HS-5 (cell line): ENCODE results near the gene SDF4.
"Not testable (repeated sequence)": the region's sequence is repeated elsewhere in the genome, so short reads cannot be mapped to it uniquely, and the experiment has no call there.

Experiments used
- DNase-seq: peaks from one replicate; pipeline ENCODE4 v3.0.0-alpha.2; 2012; ENCODE audit warnings: low read depth

Gene SDF4

DNA sequence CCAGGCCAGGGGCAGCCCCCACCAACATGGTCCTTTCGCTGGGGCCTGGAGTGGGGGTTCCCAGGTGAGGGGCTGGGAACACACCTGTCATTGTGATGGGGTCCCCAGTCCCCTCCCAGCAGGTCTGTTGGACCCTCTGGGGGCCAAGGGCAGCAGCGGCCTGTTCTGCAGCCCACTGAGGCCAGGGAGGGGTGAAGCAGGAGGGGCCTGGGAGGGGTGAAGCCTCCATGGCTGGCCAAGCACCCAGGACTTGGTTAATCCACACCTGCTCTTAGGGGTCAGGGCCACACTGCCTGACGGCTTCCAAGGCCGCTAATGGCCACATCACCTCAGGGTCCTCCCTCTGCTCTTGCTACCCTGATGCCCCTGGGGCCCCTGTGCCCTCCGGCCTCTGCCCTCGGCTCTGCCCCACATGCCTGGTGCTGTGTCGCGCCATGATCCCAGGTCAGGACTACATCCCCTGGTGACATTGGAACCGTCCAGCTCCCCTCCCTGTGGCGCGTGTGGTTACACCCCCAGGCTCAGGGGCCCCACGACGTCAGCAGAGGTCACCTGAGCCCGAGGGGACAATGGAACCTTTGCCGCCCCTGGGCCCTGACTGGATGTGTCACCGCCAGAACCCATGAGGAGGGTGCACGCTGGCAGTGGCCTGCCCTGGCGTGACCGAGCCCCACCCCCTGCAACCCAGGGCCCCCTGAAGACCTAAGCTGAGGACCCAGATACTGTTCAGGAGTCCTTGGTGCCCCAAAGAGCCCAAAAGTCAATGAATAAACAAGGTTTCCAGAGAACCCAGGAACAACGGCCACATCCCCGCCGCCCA lies 32.5 kb downstream of the SDF4 start:
- DNase-seq = no peak

- DNase-seq = no peak
These were observed 33.2 kb downstream of the SDF4 start for GRCh38 chr1:1198423-1199140.

GRCh38 chr1:1197551-1198422 lies 34.0 kb downstream of the SDF4 start:
- no peak for DNase-seq

DNA sequence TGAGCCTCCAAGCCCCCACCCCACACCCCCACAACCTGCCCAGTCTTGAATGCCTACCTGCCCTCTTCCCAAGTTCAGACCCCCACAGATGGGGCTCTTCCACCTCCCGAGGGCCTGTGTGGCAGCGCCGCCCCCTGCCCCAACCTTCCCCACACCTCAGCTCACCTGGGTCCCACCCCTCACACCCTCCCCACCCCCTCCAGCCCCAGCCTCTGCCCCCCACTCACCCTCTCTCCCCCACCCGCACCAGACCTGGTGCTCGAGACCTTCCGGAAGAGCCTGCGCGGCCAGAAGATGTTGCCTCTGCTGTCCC lies 34.7 kb downstream of the SDF4 start:
- DNase-seq = no peak

DNA sequence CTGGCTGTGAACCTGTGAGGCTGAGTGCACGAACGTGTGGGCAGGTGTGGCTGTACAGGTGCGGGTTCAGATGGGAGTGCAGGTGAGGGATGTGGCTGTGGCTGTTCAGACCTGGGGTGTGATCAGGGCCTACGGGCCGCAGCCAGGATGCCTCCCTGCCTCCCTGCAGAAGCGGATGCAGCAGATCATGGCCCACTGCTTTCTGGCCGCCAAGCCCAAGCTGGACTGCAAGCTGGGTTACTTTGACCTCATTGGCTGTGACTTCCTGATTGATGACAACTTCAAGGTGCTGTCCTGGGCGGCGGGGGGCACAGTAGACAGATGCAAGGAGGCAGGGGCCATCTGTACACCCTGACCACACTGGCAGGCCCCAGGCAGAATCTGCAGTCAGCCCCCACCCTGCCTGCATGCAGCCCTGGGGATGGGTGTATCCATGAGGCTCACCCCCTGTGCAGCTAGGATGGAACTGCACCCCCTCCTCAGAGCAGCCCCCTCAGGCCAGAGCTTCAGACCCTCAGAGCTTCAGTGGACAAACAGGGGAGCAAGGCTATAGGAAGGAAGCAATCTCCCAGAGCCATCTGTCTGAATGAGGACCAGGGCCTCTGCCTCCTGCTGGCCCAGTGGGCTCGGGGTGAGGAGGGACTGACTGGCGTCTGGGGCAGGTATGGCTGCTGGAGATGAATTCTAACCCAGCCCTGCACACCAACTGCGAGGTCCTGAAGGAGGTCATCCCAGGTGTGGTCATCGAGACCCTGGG lies 35.2 kb downstream of the SDF4 start:
- DNase-seq = no peak

DNA sequence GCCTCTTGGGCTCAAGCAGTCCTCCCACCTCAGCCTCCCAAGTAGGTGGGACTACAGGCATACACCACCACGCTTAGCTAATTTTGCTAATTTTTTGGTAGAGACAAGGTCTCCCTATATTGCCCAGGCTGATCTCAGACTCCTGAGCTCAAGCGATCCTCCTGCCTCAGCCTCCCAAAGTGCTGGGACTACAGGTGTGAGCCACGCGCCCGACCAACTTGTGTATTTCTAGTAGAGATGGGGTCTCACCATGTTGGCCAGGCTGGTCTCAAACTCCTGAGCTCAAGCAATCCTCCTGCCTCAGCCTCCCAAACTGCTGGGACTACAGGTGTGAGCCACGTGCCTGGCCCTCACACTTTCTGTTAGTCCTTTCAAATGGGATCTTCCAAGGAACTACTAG lies 36.1 kb downstream of the SDF4 start:
- DNase-seq = not testable (repeated sequence)

DNA sequence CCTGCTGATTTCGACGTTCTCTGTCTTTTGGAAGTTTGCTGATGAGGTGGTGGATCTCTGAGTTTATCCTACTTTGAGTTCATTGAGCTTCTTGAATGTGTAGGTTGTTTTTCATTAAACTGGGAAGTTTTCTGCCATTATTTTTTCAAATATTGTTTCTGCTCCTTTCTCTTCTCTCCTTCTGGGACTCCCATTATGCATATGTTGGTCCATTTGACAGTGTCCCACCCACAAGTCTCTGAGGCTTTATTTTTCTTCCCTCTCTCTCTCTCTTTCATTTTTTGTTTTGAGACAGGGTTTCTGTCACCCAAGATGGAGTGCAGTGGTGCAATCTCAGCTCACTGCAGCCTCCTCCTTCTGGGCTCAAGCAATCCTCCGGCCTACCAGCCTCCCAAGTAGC lies 37.1 kb downstream of the SDF4 start:
- no peak for DNase-seq

DNA sequence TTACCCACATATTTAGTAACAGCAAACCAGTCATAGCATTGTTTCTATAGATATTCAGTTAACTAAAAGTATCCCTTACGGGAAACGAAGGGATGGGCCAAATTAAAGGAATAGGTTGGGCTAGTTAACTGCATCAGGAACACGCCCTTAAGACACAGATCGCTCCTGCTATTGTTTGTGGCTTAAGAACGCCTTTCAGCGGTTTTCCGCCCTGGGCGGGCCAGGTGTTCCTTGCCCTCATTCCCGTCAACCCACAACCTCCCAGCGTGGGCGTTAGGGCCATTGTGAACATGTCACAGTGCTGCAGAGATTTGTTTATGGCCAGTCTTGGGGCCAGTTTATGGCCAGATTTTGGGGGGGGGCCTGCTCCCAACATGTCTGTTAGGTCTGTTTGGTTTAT lies 40.1 kb downstream of the SDF4 start:
- no peak for DNase-seq

- no peak for DNase-seq
These were observed 42.7 kb downstream of the SDF4 start for GRCh38 chr1:1189111-1189510.

- DNase-seq = no peak
These were observed 43.9 kb downstream of the SDF4 start for GRCh38 chr1:1187938-1188337.

- DNase-seq = no peak
These were observed 46.6 kb downstream of the SDF4 start for GRCh38 chr1:1185101-1185765.

- no peak for DNase-seq
These were observed 47.7 kb downstream of the SDF4 start for GRCh38 chr1:1183833-1184775.

- no peak for DNase-seq
These were observed 48.5 kb downstream of the SDF4 start for GRCh38 chr1:1183221-1183747.

DNA sequence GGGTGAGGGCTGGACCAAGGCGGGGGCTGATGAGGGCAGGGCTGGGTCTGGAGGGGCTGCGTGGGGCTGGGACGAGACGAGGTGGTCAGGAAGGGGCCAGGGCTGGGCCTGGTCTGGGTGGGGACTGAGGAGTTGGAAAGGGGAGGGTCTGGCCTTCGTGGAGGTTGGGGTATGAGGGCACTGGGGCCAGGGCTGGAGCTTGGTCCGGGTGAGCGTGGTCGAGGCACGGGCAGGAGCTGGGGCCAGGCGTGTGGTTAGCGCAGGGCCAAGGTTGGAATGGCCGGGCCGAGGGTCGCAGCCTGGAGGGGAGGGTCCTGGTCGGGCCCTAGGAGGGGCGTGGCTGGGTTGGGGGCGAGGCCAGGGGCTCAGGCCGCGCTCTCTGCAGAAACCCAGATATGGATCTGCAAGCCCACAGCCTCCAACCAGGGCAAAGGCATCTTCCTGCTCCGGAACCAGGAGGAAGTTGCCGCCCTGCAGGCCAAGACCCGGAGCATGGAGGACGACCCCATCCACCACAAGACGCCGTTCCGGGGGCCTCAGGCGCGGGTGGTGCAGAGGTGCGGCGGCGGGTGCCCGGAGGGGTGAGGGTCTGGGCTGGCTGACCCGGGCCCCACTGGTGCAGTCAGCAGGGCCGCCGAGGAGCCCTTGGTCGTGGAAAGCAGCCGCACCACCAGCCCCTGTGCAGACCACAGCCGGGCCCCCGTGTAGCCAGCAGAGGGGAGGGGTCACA lies 49.1 kb downstream of the SDF4 start:
- no peak for DNase-seq

DNA sequence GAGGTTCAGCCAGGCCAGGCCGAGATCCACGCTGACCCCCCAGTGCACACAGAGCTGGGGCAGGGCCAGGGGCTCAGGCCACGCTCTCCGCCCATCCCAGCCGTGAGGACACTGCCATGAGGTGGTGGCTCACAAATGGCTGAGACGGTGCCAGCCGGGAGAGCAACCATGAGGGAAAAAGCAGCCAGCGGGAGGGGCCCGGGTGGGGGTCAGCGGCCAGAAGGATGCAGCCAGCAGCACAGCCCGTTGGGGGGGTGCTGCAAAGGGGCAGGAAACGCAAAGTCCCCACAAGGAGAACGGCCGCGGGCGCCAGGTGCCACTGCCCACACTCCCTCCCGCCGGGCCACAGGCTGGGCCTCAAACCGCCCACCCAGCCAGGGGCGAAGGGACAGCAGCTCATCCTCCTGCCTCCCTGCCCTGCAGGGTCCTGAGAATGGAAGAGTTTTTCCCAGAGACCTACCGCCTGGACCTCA lies 49.8 kb downstream of the SDF4 start:
- DNase-seq = no peak

- no peak for DNase-seq
These were observed 50.5 kb downstream of the SDF4 start for GRCh38 chr1:1181129-1181937.

DNA sequence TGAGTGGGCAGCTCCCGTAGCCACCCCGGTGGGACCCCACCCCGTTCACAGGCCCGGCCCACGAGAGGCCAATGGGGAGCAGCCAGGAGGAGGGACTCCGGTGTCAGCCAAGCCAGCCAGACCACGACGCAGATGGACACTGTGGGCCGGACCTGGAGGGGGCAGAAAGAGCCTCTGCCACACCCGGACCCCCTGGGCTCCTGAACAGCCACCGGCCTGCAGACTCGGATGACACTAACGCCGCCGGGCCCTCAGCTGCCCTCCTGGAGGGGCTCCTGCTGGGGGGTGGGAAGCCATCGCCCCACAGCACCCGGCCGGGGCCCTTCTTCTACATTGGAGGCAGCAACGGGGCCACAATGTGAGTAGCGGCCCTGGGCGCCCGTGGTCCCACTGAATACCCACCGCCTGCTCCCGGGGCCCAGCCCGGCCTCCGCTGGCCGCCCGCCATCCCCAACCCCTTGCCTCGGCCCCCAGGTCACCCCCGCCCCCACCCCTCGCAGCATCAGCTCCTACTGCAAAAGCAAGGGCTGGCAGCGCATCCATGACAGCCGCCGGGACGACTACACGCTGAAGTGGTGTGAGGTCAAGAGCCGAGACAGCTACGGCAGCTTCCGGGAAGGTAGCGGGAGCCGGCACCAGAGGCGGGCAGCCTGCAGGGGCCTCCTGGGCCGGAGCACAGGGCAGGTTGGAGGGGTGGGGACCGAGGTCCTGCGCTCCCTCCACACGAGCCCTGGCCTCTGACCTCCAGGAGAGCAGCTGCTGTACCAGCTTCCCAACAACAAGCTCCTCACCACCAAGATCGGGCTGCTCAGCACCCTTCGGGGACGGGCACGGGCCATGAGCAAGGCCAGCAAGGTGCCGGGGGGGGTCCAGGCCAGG lies 51.6 kb downstream of the SDF4 start:
- no peak for DNase-seq
